Sigmoid colon (tissue), 7 donors: Measurements from ENCODE around the gene SLC9A9. TPM values are rescaled to one million over a fixed set of nuclear protein-coding genes. Genes with fewer than 3 reads are reported as not detected.

ENCODE experiments used
- DNase-seq: peaks from one replicate; pipeline ENCODE4 v3.0.0-alpha.2; 2019
- H3K27ac ChIP-seq, 4 donors: fragments of 200-600 bp; sonication (generic); one replicate each; pipeline ENCODE4 v1.5.1; 2016 to 2019; ENCODE audit warnings: mild to moderate bottlenecking in 1 of 4
- H3K27me3 ChIP-seq, 3 donors: fragments of 200-600 bp; sonication (generic); one replicate each; pipeline ENCODE4 v1.5.1; 2019; ENCODE audit warnings: mild to moderate bottlenecking in 1 of 3
- H3K36me3 ChIP-seq, 4 donors: fragments of 200-600 bp; sonication (generic); one replicate each; pipeline ENCODE4 v1.5.1; 2016 to 2019
- H3K4me1 ChIP-seq, 4 donors: fragments of 200-600 bp; sonication (generic); one replicate each; pipeline ENCODE4 v1.5.1; 2017 to 2019
- H3K4me3 ChIP-seq, 4 donors: fragments of 200-600 bp; sonication (generic); one replicate each; pipeline ENCODE4 v1.5.1; 2017 to 2019; ENCODE audit warnings: mild to moderate bottlenecking in 2 of 4, moderate library complexity in 1 of 4
- H3K9me3 ChIP-seq, 4 donors: fragments of 200-600 bp in 3 of 4; sonication (generic) in 3 of 4; one replicate each; pipeline versions ENCODE4 v1.5.1 to v1.6.1; 2013 to 2019
- CTCF ChIP-seq, 4 experiments: fragments of 450-650 bp in 3 of 4; fragments of 200-600 bp in 1 of 4; IDR thresholded peaks; one replicate each; pipeline ENCODE4 v1.5.1; 2016 to 2019; ENCODE audit warnings: antibody characterized with exemption in 4 of 4, mild to moderate bottlenecking in 3 of 4, moderate library complexity in 2 of 4
- EP300 ChIP-seq, 4 donors: sonication (generic); formaldehyde crosslinking; IDR thresholded peaks; one replicate each; pipeline ENCODE4 v1.6.1; 2017; ENCODE audit warnings: antibody characterized with exemption in 4 of 4
- POLR2A ChIP-seq, 2 donors: fragments of 450-650 bp; IDR thresholded peaks; one replicate each; pipeline ENCODE4 v1.6.1; 2016; ENCODE audit warnings: antibody characterized with exemption in 2 of 2, mild to moderate bottlenecking in 2 of 2, moderate library complexity in 2 of 2
- POLR2AphosphoS5 ChIP-seq, 4 donors: sonication (generic); formaldehyde crosslinking; IDR thresholded peaks; one replicate each; pipeline ENCODE4 v1.6.1; 2017; ENCODE audit warnings: antibody characterized with exemption in 4 of 4
- WGBS, 2 donors: extraction: QIAGEN DNeasy Blood & Tissue Kit; methylation state at CpG; one replicate each; pipeline ENCODE4 v1.1.7; 2013; 5-methylcytosine and 5-hydroxymethylcytosine counted together
- intact Hi-C: fragments of 100-400 bp; cut with DNase I; formaldehyde crosslinking; loops from one replicate; pipeline ENCODE4 v1.15.1; 2023
- polyA plus RNA-seq, 3 donors: library from polyadenylated mRNA; stranded (reverse); fragments of 200-250 nt; gene quantifications; one replicate each; pipeline ENCODE4 v1.2.3, GENCODE V29; 2013
- total RNA-seq, 4 donors: library from RNA; depleted of rRNA; stranded (reverse); fragments of >200 nt; gene quantifications; one replicate each; pipeline ENCODE4 v1.1.0, GENCODE V29; 2016
- donor health status: healthy with polysubstance abuse.
- donor health status: Bipolar disorder and iron deficiency.
- donor health status: healthy.

Gene SLC9A9
- total and polyA plus RNA-seq, 7 donors = 2.4 to 29.9 (median 18.9) TPM

DNA sequence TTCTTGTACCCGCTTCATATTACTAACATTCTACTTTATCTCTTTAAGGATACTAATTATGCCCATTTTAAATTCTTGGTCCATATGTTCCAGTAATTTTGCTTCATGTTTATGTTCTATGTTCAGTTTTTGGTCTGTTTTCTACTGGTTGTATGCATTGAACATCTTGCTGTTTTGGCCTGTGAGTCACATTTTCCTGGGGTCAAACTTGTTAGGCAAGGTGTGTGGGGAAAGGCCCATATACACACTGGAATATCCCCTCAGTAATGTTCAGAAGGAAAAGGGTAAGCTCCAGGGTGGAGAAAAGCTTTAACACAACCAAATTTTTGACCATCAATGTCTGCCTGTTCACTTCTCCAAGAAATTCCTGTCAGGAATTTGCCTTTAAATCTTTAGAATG, 337.7 kb downstream of the SLC9A9 start:
- peaks cover 0 to 18% (median 7%) of the 10 kb centered on the region in 4 donors for H3K4me1 ChIP-seq
- intact Hi-C loops = no loop called here
- H3K36me3 ChIP-seq = no peaks in the 10 kb centered on the region
- no peak for DNase-seq
- H3K27ac ChIP-seq = no peak overlapping the region
- no peaks in the 10 kb centered on the region for H3K27me3 ChIP-seq
- TF ChIP-seq POLR2AphosphoS5 (IDR thresholded peaks at IDR 0.05) = no peak
- TF ChIP-seq CTCF (IDR thresholded peaks at IDR 0.05) = no peak
- no peak for TF ChIP-seq EP300 (IDR thresholded peaks at IDR 0.05)
- no peak overlapping the region for H3K4me3 ChIP-seq
- H3K9me3 ChIP-seq = no peaks in the 10 kb centered on the region
- WGBS, 2 donors = 99 to 100% methylated on average over 1 of the region's 1 CpG

- H3K36me3 ChIP-seq = no peaks in the 10 kb centered on the region
- H3K4me3 ChIP-seq = no peak overlapping the region
- H3K9me3 ChIP-seq = no peaks in the 10 kb centered on the region
- H3K27me3 ChIP-seq = no peaks in the 10 kb centered on the region
- TF ChIP-seq CTCF (IDR thresholded peaks at IDR 0.05) = no peak
- no peak for TF ChIP-seq EP300 (IDR thresholded peaks at IDR 0.05)
- no peak for TF ChIP-seq POLR2A (IDR thresholded peaks at IDR 0.05)
- TF ChIP-seq POLR2AphosphoS5 (IDR thresholded peaks at IDR 0.05) = no peak
- no peak overlapping the region for H3K27ac ChIP-seq
- WGBS, 2 donors = 83 to 90% methylated on average over 3 of the region's 3 CpGs
- H3K4me1 ChIP-seq = peaks cover 0 to 18% (median 7%) of the 10 kb centered on the region in 4 donors
- no peak for DNase-seq
- intact Hi-C loops = no loop called here
Observed at GRCh38 chr3:143507735-143508580, 340.3 kb downstream of the SLC9A9 start.

DNA sequence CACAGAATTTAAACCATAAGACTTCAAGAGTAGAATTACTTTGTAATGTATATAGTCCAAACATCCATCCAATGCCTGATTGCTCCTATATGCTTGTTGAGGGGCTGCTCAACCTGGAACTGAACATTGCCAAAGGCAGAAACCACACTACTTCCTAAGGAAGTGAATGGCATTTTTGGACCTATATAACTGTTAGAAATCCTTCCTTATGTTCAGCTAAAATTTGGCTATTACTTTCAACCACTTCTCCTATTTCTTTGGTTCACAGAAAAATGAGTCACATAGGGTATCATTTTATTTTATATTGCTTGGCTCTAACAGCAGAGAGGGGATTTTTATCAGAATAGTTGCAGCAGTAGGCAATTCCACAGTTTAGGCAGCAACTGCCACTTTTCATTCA, 342.1 kb downstream of the SLC9A9 start:
- H3K9me3 ChIP-seq = no peaks in the 10 kb centered on the region
- no peak for DNase-seq
- intact Hi-C loops = no loop called here
- H3K27me3 ChIP-seq = no peaks in the 10 kb centered on the region
- no peaks in the 10 kb centered on the region for H3K36me3 ChIP-seq
- H3K4me3 ChIP-seq = no peak overlapping the region
- peaks cover 0 to 18% (median 7%) of the 10 kb centered on the region in 4 donors for H3K4me1 ChIP-seq
- no peak overlapping the region for H3K27ac ChIP-seq
- no peak for TF ChIP-seq CTCF (IDR thresholded peaks at IDR 0.05)
- no peak for TF ChIP-seq EP300 (IDR thresholded peaks at IDR 0.05)
- TF ChIP-seq POLR2AphosphoS5 (IDR thresholded peaks at IDR 0.05) = no peak
- no peak for TF ChIP-seq POLR2A (IDR thresholded peaks at IDR 0.05)

DNA sequence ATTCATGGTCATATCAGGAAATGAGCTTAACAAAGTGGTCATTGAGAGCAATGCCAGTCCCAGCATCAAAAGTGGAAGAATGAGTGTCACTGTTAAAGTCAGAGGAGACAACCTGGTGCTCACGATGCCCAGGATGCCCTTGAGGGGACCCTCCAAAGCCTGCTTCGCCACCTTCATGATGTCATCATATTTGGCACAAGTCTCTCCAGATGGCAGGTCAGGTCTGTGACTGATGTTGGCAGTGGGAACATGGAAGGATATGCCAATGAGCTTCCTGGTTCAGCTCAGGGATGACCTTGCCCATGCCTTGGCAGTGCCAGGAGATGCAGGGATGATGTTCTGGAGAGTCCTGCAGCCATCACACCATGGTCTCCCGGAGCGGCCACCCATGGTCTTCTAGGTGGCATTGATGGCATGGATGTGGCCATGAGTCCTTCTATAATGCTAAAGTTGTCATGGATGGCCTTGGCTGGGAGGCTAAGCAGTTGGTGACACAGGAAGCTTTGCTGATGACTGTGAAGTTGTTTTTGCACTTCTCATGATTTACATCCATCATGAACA, 344.9 kb downstream of the SLC9A9 start:
- TF ChIP-seq CTCF (IDR thresholded peaks at IDR 0.05) (no peak), EP300 (IDR thresholded peaks at IDR 0.05) (no peak), POLR2AphosphoS5 (IDR thresholded peaks at IDR 0.05) (no peak), POLR2A (IDR thresholded peaks at IDR 0.05) (no peak)
- 97 to 98% methylated on average over 4 of the region's 4 CpGs for WGBS, 2 donors
- no peak for DNase-seq

More for the DNA sequence above, 344.9 kb downstream of the SLC9A9 start:
- Histone ChIP-seq H3K27ac (no peak overlapping the region), H3K9me3 (no peaks in the 10 kb centered on the region), H3K36me3 (no peaks in the 10 kb centered on the region), H3K4me1 (peaks cover 0 to 7% (median 5%) of the 10 kb centered on the region in 4 donors), H3K4me3 (no peak overlapping the region), H3K27me3 (no peaks in the 10 kb centered on the region)
- intact Hi-C loops = no loop called here
